ENCODE results near the gene ANO4.

Gene ANO4

DNA sequence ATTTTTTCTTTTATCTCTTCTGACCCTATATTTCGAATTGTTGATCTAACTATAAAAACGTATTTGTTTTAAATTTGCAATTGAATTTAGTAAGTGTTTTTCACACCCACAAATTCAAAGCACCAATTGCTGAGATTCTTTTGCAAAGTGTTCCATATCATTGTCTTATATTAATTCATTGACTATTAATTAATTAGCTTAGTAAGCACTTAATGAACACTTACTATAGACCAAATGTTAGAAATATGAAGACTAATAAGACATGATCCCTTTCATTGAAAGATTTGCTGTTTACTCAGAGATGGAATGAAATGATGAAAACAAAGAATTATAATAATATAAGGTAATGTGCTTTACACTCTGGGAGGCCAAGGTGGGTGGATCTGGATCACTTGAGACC, 14.2 kb downstream of the ANO4 start:
- DNase-seq (ENCODE audit: low read depth, low spot score) = no peak

DNA sequence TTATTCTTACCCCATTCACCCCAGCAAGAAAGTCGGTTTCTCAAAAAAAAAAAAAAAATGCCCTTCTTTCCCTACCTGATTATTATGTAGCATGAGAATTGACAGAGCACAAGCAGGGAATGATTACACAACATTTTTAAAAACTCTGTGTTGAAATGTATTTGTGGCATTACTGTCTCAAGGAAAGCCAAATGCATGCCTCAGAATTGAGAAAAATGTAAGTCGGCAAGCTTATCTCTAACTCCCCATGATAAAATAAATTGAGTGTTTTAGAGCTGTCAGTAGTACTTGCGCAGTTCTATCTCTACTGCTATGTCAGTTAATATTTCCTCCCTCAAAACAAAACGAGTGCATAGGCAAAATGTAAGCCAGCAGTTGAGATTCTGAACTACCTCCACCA, 25.7 kb downstream of the ANO4 start:
- DNase-seq (ENCODE audit: low read depth, low spot score) = no peak

- DNase-seq (ENCODE audit: low read depth, low spot score) = no peak
These were observed 29.4 kb downstream of the ANO4 start for GRCh38 chr12:100823963-100824362.

- DNase-seq (ENCODE audit: low read depth, low spot score) = no peak
These were observed 29.9 kb downstream of the ANO4 start for GRCh38 chr12:100824476-100824875.

GRCh38 chr12:100826323-100826722, 31.7 kb downstream of the ANO4 start:
- DNase-seq (ENCODE audit: low read depth, low spot score) = peak; percentile 37

DNA sequence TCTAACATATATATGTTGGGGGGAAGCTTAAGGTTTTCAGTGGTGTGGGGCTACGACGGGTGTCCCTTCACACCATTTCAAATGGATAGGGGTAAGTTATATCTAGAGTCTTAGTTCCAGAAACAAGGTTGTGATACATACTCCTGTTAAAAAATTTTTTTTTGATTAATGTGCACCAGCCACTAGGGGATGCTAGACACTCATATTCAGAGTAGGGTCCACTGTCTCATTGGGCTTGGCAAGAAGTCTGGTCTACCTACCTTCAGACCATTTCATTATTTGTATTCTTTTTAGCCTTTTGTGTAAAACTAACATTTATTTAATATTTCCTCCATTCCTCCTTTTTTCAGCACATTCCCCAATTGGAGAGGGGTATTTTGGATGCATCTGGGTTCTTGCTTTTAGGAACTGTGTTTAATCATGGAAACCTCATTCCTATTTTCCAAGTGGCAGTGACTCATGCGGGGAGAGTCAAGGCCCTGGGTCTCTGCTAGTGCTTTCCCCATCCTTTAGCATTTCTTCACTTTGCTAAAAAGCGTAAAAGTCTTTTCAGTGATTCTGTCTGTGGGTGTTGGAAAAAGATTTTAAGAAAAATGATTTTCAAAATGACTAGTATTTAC, 33.4 kb downstream of the ANO4 start:
- peak; percentile 12 for DNase-seq (ENCODE audit: low read depth, low spot score)

GRCh38 chr12:100830003-100830795, 35.6 kb downstream of the ANO4 start:
- DNase-seq (ENCODE audit: low read depth, low spot score) = no peak

DNA sequence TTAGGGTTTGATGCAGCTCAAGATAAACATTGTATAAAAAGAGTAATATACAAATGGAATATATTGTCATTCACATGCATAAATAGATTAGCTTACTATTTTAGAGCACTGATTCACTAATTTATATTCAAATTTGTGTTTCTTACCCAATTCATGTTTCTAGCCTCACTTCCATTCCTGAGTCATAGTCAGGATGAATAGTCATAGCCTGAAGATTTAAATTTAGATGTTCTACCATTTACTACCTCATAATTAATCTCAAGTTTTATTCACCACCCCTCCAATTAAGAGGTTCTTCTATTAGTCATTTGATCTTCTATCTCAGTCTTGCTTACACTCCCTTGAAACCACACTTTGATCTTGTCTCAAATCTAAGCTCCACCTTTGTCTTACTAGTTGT, 38.7 kb downstream of the ANO4 start:
- DNase-seq (ENCODE audit: low read depth, low spot score) = no peak

DNA sequence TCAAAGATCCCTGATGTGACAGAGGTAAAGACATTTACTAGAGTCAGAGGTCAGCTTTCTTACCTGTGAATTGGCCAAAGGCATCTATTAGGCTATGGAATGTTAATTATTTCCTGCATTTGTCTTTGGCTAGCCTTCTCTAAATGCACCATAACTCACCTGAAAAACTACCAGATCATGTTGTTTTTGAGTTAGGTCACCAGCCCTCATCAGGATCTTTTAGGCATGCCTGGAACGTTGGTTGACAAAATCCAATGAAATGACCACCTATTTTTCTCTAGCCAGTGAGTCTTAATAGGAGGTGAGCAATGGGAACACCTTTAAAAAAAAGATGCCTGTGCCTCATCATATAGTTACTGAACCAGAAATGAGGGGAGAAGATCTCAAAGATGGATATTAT, 46.2 kb downstream of the ANO4 start:
- no peak for DNase-seq (ENCODE audit: low read depth, low spot score)

GRCh38 chr12:100842156-100842555, 47.6 kb downstream of the ANO4 start:
- DNase-seq (ENCODE audit: low read depth, low spot score) = no peak

DNA sequence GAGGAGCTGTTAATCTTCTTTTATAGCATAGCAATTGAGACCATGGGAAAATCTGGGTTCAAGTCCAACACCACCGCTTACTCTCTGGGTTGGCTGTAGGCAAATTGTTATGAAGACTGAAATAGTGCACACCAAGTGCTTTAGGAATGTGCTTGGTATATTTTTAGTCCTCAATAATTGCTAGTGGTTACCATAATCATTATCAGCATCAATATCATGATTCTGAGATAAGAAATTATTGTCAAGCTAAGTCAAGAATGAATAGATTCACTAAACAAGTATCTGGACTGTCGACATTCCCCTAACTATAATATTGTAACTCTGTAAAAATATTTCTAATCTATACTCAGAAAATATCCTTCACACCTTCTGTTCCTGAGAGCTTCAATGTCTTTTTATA, 48.5 kb downstream of the ANO4 start:
- no peak for DNase-seq (ENCODE audit: low read depth, low spot score)

DNA sequence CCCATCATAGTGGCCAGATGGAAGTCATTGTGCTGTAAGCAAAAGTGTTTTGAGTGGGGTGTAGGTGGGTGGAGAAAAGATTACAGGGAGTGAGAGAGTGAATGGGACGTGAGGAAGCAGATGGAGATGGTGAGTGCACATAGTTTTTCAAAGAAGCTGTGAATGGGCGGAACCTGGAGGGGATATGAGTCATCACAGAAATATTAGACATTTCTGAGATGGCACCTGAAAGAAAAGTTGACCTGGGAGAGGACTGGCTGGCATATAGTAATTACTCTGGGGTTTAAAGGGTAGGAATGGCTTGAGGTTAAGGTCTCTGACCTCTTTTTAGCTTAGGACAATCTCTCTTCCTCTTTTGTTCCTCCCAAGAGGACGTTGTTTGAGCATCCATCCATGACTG, 50.5 kb downstream of the ANO4 start:
- DNase-seq (ENCODE audit: low read depth, low spot score) = no peak

- no peak for DNase-seq (ENCODE audit: low read depth, low spot score)
These were observed 57.1 kb downstream of the ANO4 start for GRCh38 chr12:100851637-100852036.

DNA sequence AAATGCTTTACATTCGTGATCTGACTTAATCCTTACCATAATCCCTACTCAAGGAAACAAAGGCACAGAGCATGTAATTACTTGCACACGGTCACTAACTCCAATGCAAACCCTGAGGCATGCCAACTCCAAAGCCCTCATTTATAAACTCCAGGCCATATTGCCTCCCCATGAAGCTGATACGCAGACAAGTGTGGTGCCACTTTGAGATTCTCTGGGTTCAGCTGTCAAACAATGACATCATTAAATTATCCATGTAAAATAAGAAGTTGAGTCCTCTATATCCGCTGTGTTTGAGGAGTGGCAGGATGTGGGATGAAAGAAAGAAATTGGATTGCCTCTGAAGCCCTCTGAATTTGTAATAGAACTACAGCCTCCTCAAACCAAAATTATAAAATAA, 62.8 kb downstream of the ANO4 start:
- DNase-seq (ENCODE audit: low read depth, low spot score) = no peak

DNA sequence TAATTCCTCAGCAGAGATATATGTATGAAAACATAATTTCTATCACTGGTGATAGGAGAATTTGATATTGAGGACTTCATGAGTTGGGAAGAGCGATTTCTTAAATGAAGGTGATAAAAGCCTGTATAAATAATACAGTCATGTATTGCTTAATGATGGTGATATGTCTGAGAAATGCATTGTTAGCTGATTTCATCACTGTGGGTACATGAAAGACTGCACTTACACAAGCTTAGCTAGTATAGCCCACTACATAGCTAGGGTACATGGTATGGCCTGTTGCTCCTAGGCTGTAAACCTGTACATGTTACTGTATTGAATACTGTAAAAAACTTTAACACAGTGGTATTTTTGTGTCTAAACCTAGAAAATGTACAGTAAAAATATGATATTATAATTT, 63.4 kb downstream of the ANO4 start:
- no peak for DNase-seq (ENCODE audit: low read depth, low spot score)

- no peak for DNase-seq (ENCODE audit: low read depth, low spot score)
These were observed 64.1 kb downstream of the ANO4 start for GRCh38 chr12:100858656-100859055.

- no peak for DNase-seq (ENCODE audit: low read depth, low spot score)
These were observed 64.6 kb downstream of the ANO4 start for GRCh38 chr12:100859063-100859627.

DNA sequence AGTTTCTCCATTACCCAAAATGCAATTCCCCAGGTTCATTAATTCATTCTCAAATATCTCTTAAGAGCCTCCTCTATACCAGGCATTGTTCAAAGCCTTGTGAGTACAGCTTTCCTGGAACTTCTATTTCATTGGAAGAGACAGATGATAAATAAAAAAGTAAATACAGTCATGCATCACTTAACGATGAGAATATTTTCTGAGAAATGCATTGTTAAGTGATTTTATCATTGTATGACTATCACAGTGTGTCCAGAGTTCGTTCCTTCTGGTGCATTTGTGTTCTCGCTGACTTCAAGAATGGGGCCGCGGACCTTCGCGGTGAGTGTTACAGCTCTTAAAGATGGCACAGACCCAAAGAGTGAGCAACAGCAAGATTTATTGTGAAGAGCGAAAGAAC, 66.0 kb downstream of the ANO4 start:
- no peak for DNase-seq (ENCODE audit: low read depth, low spot score)

DNA sequence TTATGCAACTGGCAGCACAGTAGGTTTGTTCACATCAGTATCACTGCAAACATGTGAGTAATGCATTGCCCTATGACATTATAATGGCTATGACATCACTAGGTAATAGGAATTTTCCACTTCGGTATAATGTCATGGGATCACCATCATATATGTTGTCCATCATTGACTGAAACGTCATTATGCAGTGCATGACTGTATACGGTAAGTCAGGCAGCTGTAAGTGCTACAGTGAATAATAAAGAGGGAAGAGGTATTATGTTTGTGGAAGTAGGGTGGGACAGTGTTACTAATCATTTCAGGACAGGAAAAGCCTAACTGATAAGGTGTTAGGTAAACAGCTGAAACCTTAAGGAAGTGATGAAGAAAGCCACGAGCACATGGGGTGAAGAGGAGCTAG, 68.1 kb downstream of the ANO4 start:
- no peak for DNase-seq (ENCODE audit: low read depth, low spot score)

GRCh38 chr12:100864366-100864765, 69.8 kb downstream of the ANO4 start:
- no peak for DNase-seq (ENCODE audit: low read depth, low spot score)

- DNase-seq (ENCODE audit: low read depth, low spot score) = no peak
These were observed 73.2 kb downstream of the ANO4 start for GRCh38 chr12:100867639-100868393.

GRCh38 chr12:100868487-100868886, 73.9 kb downstream of the ANO4 start:
- DNase-seq (ENCODE audit: low read depth, low spot score) = no peak

All from ELF-1 (cell line).